ENCODE measurements around the gene MED1.
"Not testable (repeated sequence)": the region's sequence is repeated elsewhere in the genome, so short reads cannot be mapped to it uniquely, and the experiment has no call there.

Gene MED1

GRCh38 chr17:39455919-39456318 is 4.9 kb upstream of the MED1 start:
- TF ChIP-seq CTCF (IDR thresholded peaks at IDR 0.05; ENCODE audit: borderline replicate concordance, control extremely low read depth, extremely low read depth, insufficient read depth, missing control alignments): no peak
- no peak for DNase-seq (ENCODE audit: low spot score)
- in situ Hi-C loops (cut with MboI; ENCODE audit: low sequenced_read_pairs, unreplicated experiment): no loop called here

- no peak for TF ChIP-seq CTCF (IDR thresholded peaks at IDR 0.05; ENCODE audit: borderline replicate concordance, control extremely low read depth, extremely low read depth, insufficient read depth, missing control alignments)
- no peak for DNase-seq (ENCODE audit: low spot score)
- in situ Hi-C loops (cut with MboI; ENCODE audit: low sequenced_read_pairs, unreplicated experiment): no loop called here
These were observed 1.0 kb downstream of the MED1 start for GRCh38 chr17:39450051-39450450.

- in situ Hi-C loops (cut with MboI; ENCODE audit: low sequenced_read_pairs, unreplicated experiment): no loop called here
- no peak for DNase-seq (ENCODE audit: low spot score)
These were observed 3.5 kb downstream of the MED1 start for GRCh38 chr17:39447561-39447960.

GRCh38 chr17:39443326-39443725 is 7.7 kb downstream of the MED1 start:
- no peak for DNase-seq (ENCODE audit: low spot score)
- no peak for TF ChIP-seq CTCF (IDR thresholded peaks at IDR 0.05; ENCODE audit: borderline replicate concordance, control extremely low read depth, extremely low read depth, insufficient read depth, missing control alignments)
- in situ Hi-C loops (cut with MboI; ENCODE audit: low sequenced_read_pairs, unreplicated experiment): no loop called here

More at GRCh38 chr17:39447561-39447960, 3.5 kb downstream of the MED1 start:
- no peak for TF ChIP-seq CTCF (IDR thresholded peaks at IDR 0.05; ENCODE audit: borderline replicate concordance, control extremely low read depth, extremely low read depth, insufficient read depth, missing control alignments)

- in situ Hi-C loops (cut with MboI; ENCODE audit: low sequenced_read_pairs, unreplicated experiment); DNase-seq (ENCODE audit: low spot score): not testable (repeated sequence)
These were observed 11.2 kb downstream of the MED1 start for GRCh38 chr17:39439868-39440267.

- DNase-seq (ENCODE audit: low spot score): no peak
- no peak for TF ChIP-seq CTCF (IDR thresholded peaks at IDR 0.05; ENCODE audit: borderline replicate concordance, control extremely low read depth, extremely low read depth, insufficient read depth, missing control alignments)
- in situ Hi-C loops (cut with MboI; ENCODE audit: low sequenced_read_pairs, unreplicated experiment): no loop called here
These were observed 21.5 kb downstream of the MED1 start for GRCh38 chr17:39429600-39429999.

GRCh38 chr17:39416141-39416540 is 34.9 kb downstream of the MED1 start:
- DNase-seq (ENCODE audit: low spot score): no peak
- TF ChIP-seq CTCF (IDR thresholded peaks at IDR 0.05; ENCODE audit: borderline replicate concordance, control extremely low read depth, extremely low read depth, insufficient read depth, missing control alignments): no peak
- in situ Hi-C loops (cut with MboI; ENCODE audit: low sequenced_read_pairs, unreplicated experiment): no loop called here

Measured in GM13976 (cell line).